GM19395 (cell line): ENCODE data around the gene CDH12.
A peak's percentile ranks its signal among the peaks of the same experiment; 100 is the strongest.

Experiments
- ATAC-seq: cut with Tn5 transposase; IDR thresholded peaks from one replicate; pipeline ENCODE4 v1.9.1; 2021; ENCODE audit warnings: mild to moderate bottlenecking, moderate library complexity; ENCODE audit not compliant: unreplicated experiment

The CDH12 gene

GRCh38 chr5:21862986-21863385 lies 990.2 kb downstream of the CDH12 start:
- no peak for ATAC-seq

- ATAC-seq: no peak
Measured at GRCh38 chr5:21858441-21858840, 994.7 kb downstream of the CDH12 start.

GRCh38 chr5:21856987-21857386 lies 996.2 kb downstream of the CDH12 start:
- ATAC-seq: no peak

GRCh38 chr5:21847300-21847699 lies 1005.8 kb downstream of the CDH12 start:
- no peak for ATAC-seq

GRCh38 chr5:21844960-21845359 lies 1008.2 kb downstream of the CDH12 start:
- ATAC-seq: no peak

- no peak for ATAC-seq
Measured at GRCh38 chr5:21834863-21835262, 1018.3 kb downstream of the CDH12 start.

- ATAC-seq: peak; percentile 86
Measured at GRCh38 chr5:21831145-21831787, 1021.9 kb downstream of the CDH12 start.

GRCh38 chr5:21826884-21827283 lies 1026.3 kb downstream of the CDH12 start:
- ATAC-seq: no peak

- ATAC-seq: no peak
Measured at GRCh38 chr5:21823588-21823987, 1029.6 kb downstream of the CDH12 start.

GRCh38 chr5:21823076-21823574 lies 1030.0 kb downstream of the CDH12 start:
- no peak for ATAC-seq

GRCh38 chr5:21820527-21820926 lies 1032.6 kb downstream of the CDH12 start:
- ATAC-seq: no peak

- no peak for ATAC-seq
Measured at GRCh38 chr5:21818370-21818720, 1034.8 kb downstream of the CDH12 start.

- ATAC-seq: no peak
Measured at GRCh38 chr5:21817668-21818369, 1035.3 kb downstream of the CDH12 start.

GRCh38 chr5:21810737-21811316 lies 1042.3 kb downstream of the CDH12 start:
- ATAC-seq: peak; percentile 54

- no peak for ATAC-seq
Measured at GRCh38 chr5:21809611-21810010, 1043.5 kb downstream of the CDH12 start.

- no peak for ATAC-seq
Measured at GRCh38 chr5:21807953-21808352, 1045.2 kb downstream of the CDH12 start.

GRCh38 chr5:21806943-21807342 lies 1046.2 kb downstream of the CDH12 start:
- ATAC-seq: no peak

GRCh38 chr5:21806271-21806670 lies 1046.9 kb downstream of the CDH12 start:
- no peak for ATAC-seq

GRCh38 chr5:21802869-21803490 lies 1050.2 kb downstream of the CDH12 start:
- ATAC-seq: no peak

- ATAC-seq: no peak
Measured at GRCh38 chr5:21802100-21802499, 1051.0 kb downstream of the CDH12 start.

GRCh38 chr5:21792748-21793147 lies 1060.4 kb downstream of the CDH12 start:
- no peak for ATAC-seq

GRCh38 chr5:21791304-21791703 lies 1061.8 kb downstream of the CDH12 start:
- no peak for ATAC-seq
